ENCODE measurements around the gene SETD5.
"Not testable (repeated sequence)": the region's sequence is repeated elsewhere in the genome, so short reads cannot be mapped to it uniquely, and the experiment has no call there.

The SETD5 gene

DNA sequence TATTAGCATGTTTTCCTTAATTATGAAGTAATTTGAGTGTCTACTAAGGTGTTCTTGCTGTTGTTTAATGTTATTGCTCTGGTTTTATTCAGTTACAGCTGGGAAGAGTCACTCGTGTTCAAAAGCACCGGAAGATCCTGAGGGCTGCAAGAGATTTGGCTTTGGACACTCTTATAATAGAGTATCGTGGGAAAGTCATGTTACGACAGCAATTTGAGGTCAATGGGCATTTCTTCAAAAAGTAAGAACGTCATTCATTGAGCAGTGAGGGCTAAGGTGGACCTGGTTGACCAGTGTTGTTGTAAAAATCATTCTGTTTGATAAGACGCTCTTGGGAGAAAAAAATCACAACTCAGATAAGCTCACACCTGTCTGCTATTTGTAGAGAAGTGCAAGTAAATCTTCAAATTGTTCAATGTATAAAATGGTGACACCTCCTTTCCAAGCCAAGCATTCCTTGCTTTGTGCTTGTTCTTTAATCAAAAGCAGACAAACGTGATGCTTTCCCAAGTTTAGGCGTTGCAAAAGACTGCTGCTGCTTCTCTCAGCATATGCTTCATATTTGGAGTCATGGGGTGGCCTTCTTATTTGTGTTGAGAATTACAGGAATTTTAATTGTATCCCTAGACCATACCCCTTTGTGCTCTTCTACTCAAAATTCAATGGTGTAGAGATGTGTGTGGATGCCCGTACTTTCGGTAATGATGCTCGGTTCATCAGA, 44.2 kb downstream of the SETD5 start:
- in situ Hi-C loops (cut with MboI; ENCODE audit: low pct_unique_long_range_greater_than_20kb, low sequenced_read_pairs), result no loop called here
- DNase-seq, result no peak

DNA sequence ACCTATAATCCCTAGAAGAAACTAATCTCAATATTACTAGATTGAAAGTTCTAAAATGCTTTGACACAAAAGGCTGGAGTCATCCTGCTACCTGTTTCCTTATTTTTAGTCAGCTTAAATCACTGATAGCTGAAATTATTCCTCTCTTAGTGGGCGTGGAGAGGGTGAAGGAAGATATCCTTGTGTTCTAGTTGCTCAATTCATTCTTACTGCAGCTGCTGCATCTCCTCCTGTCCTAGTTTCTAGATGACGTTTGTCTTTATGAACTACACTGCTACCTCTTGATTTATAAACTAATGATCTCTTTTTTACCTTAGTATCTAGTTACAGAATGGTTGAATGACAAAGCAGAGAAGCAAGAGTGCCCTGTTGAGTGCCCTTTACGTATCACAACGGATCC, 50.7 kb downstream of the SETD5 start:
- no peak for DNase-seq
- in situ Hi-C loops (cut with MboI; ENCODE audit: low pct_unique_long_range_greater_than_20kb, low sequenced_read_pairs), result no loop called here

DNA sequence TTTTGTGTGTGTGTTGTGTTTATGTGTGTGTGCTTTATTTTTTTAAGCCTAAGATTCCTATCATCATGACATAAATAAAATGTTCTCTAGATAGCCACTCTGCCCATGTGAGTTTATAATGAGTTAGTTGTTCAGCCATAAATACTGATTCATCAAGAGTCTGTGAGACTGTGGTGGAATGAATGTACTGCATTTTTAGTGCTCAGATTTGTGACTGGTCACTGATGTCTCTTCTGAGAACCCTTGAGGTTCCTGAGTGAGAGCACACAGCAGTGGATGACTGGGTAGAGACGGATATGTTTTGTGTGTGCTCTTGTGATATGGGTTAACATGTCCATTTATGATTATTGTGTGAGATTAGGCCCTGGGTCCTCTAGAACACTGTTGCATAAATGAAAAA, 51.2 kb downstream of the SETD5 start:
- in situ Hi-C loops (cut with MboI; ENCODE audit: low pct_unique_long_range_greater_than_20kb, low sequenced_read_pairs), result no loop called here
- no peak for DNase-seq

DNA sequence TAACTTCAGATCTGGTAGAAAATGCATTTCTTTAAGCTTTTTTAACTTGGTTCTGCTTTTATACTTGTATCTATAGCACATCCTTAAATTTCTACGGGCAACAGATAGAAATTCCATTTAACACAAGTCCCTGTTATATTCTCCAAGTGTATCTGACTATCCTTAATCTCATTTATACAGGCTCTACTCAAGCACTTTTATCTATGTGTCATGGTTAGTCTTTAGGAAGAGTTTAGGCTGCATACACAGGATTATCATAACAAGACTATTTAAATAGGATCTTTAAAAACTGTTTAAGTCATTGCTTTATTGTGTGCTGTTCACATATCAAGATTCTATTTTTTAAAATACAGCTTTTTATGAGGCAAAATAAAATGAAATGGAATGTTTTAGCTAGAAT, 52.7 kb downstream of the SETD5 start:
- DNase-seq, result no peak
- in situ Hi-C loops (cut with MboI; ENCODE audit: low pct_unique_long_range_greater_than_20kb, low sequenced_read_pairs), result no loop called here

DNA sequence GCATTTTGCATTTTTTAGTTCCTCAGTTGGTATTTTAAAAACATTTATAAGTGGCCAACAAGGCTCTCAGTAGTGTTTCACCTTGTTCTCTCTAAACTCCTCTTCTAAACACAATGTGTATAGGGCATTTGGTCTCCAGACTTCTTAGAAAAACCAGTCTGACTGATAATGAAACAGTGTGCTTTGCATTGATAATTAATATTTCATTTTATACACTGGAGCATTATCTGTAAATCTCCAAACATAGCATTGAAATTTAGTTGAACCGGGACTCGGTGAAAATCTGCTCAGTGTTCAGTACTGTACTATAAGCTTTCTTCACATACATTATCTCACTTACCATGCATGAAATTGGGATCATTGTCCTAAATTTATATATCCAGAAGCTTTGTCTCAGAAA, 53.6 kb downstream of the SETD5 start:
- no peak for DNase-seq

DNA sequence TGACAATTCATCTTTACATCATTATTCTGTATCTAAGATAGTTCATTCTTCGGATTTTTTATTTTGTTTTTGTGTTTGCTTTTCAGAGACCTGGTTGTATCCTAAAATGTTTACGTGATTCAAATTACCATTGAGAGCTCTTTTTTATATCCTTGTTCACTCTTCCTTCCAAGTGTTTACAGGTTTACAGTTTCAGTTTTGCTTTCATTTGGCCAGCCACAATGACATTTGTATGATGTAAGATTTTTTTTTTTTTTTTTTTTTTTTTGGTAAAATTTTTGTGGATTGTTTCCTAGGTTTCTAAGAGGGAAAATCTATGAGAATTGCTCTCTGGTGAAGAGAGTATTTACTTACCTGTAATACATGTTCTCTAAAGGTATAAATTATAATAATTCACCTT, 55.0 kb downstream of the SETD5 start:
- in situ Hi-C loops (cut with MboI; ENCODE audit: low pct_unique_long_range_greater_than_20kb, low sequenced_read_pairs), result no loop called here
- DNase-seq, result no peak

More for the DNA sequence above, 53.6 kb downstream of the SETD5 start:
- in situ Hi-C loops (cut with MboI; ENCODE audit: low pct_unique_long_range_greater_than_20kb, low sequenced_read_pairs), result no loop called here

DNA sequence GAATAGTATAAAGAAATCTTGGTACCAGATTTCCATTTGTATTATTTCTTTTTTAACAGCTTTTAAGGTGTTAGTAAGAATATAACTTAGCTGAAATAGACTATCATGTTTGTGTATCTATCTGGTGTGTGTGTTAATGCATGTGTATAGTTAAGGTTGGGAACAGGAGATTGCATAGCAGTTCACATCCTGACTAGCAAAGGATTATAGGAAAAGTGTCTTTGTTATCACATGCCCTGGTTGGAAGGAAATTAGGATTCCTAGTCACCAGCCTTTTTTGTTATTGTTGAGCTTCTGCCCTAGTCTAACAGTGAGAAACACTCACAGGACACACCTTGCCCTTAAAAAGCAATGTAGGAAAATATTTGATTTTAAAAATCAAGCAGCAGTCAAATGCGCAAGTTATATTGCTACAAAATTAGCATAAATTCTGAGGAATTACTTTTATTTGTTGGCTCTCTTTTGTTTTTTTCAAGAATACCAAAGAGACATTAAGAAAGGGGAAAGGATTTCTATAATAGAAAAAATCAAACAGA, 58.2 kb downstream of the SETD5 start:
- in situ Hi-C loops (cut with MboI; ENCODE audit: low pct_unique_long_range_greater_than_20kb, low sequenced_read_pairs), result no loop called here
- DNase-seq, result no peak

DNA sequence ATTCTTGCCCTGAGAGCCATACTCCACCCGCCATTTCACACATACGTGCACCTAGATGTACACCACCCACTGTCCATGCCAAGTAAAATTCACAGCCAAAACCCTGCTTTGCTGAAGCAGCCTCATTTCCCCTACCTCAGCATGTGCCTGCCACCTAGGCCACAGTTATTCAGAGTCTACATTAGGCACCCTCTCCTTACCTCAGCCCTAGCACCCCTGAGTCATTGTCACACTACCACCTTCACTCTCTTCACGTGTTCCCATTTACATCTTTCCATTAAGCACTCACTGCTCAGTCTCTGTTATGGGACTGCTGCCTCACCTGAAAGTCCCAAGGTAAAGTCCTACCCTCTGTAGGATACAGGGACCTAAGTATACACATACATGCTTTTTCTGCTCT, 70.0 kb downstream of the SETD5 start:
- in situ Hi-C loops (cut with MboI; ENCODE audit: low pct_unique_long_range_greater_than_20kb, low sequenced_read_pairs), result no loop called here
- DNase-seq, result no peak

DNA sequence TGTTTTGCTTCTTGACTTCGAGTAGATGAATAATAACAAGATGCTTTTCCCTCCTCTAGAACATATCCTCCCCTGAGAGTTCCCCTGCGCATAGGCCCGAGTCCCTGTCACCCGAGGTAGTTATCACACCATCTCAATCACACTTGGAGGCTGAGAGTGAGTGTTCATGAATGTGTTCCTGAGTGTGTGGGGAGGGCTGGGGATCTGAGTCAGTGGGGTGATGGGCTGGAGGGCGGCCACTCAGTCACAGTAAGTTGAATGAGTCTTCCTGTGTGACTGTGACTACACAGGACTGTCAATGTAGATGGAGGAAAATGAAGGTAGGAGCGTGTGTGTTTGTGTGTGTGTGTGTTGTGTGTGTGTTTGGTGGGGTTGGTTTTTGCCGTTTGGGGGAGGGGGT, 71.0 kb downstream of the SETD5 start:
- no peak for DNase-seq
- in situ Hi-C loops (cut with MboI; ENCODE audit: low pct_unique_long_range_greater_than_20kb, low sequenced_read_pairs), result no loop called here

DNA sequence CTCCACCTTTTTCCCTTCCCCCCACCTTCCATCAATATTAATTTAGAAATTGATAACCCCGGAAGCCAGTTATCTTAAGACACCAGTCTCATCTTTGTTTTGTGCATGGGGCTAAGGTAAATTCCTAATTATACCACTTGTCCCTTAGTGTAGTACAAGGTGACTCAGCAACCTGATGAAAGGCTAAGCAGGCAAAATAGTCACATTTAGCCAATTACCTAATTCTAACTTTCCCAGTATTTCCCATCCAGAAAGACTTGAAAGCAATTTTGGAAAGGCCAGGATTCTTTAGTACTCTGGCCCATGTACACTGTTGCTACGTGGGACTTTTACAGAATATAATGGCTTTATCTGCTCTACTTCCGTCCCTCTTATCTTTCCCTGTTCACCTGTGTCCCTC, 72.6 kb downstream of the SETD5 start:
- DNase-seq, result no peak
- in situ Hi-C loops (cut with MboI; ENCODE audit: low pct_unique_long_range_greater_than_20kb, low sequenced_read_pairs), result no loop called here

DNA sequence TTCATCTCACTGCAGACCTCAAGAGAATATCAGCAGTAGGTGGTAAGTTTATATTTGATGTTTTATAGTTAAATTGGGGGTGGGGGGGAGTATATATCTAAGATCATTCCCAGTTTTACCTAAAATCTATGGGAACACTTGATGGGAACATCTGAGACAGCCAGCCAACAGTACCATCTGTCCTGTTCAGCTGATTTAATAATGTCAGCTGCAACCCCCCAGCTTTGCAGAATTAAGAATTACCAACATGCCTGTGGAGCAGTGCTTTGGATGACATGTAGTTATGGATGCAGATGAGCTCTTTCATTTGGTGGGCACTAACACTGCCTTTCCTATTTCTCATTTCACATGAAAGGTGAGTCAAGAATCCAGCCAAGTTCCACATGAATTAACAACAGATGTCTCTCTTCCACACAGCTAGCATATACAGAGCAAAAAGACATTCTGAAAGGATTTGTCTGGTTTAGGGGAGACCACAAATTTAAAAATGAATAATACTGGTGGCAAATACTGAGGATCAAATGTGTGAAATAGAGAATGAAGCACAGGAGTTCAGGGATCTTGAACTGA, 76.2 kb downstream of the SETD5 start:
- DNase-seq, result no peak
- in situ Hi-C loops (cut with MboI; ENCODE audit: low pct_unique_long_range_greater_than_20kb, low sequenced_read_pairs), result no loop called here

DNA sequence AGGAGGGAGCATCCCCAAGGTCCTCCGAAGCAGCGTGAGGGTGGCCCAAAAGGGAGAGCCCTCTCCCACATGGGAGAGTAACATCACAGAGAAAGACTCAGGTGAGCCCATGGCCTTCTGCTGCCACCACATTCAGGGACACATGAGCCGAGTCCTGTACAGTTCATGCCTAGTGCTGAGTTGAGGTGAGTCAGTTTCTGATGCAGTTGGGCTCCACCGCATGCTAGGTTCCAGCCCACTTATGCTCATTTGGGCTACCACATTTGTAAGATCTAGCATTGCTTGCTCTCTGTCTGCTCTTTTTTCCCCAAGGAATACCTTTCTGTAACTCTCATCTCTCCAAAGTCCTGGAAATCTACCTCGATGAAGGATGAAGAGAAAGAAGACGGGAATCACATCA, 77.1 kb downstream of the SETD5 start:
- in situ Hi-C loops (cut with MboI; ENCODE audit: low pct_unique_long_range_greater_than_20kb, low sequenced_read_pairs), result no loop called here
- DNase-seq, result no peak

DNA sequence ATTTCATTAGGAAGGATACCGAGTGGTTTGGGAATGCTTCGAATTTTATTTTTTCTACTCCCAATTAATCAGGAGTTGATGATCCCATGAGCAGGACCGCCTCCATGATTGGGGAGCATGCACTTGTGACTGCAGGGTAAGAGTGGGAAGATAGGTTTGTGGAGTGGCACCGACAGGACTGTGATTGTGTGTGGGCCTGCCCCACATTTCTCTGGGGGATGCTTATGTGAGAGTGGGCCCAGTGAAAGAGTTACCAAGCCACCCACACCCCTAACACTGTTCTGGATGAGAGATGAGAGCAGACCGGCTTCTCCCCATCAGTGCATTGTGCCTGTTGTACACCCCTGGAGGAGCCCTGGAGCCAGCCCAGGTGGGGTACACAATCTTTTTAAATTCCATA, 79.5 kb downstream of the SETD5 start:
- no peak for DNase-seq
- in situ Hi-C loops (cut with MboI; ENCODE audit: low pct_unique_long_range_greater_than_20kb, low sequenced_read_pairs), result no loop called here

DNA sequence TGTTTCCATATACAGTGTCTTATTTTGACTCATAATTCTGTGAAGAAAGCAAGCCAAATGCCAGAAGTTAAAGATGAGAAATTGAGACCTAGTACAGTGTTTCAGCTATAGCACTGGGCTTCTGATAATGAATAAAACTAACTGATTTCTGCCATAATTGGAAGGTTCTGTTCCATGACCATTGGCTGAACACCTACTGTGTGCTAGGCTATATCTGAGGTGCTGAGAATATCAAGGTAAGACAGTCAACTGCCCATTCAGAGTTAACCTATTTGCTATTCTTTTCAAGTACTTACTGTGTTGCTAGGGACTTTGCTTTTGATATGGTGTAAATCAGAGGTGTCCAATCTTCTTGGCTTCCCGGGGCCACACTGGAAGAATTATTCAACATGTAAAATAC, 82.8 kb downstream of the SETD5 start:
- in situ Hi-C loops (cut with MboI; ENCODE audit: low pct_unique_long_range_greater_than_20kb, low sequenced_read_pairs), result no loop called here
- no peak for DNase-seq

DNA sequence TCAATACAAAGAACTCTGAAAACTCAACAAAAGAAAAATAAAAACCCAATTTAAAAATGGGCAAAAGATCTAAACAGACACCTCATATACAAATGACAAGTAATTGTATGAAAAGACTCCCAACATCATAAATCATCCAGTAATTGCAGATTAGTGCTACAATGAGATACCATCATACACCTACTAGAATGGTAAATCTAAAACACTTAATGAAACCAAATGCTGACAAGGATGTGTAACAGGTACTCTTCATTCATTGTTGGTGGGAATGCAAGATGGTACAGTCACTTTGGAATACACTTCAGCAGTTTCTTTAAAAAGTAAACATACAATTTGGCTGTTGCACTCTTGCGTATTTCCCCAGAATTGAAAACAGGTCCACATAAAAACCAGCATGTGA, 87.8 kb downstream of the SETD5 start:
- in situ Hi-C loops (cut with MboI; ENCODE audit: low pct_unique_long_range_greater_than_20kb, low sequenced_read_pairs), result no loop called here
- no peak for DNase-seq

DNA sequence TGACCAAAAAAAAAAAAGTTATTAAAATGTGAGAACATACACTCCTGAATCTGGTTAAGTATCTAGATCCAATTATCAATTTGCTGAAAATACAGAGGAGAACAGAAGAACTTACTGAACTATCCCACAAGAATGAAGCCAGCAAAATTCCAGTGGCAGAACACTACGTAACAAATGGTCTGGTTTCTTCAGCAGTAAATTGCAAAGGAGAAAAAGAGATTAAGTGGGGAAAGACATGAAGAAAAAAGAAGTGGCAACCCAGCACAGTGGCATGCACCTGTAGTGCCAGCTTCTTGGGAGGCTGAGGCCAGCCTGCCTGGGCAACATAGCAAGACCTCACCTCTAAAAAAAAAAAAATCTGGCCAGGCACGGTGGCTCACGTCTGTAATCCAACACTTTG, 94.1 kb downstream of the SETD5 start:
- no peak for DNase-seq
- in situ Hi-C loops (cut with MboI; ENCODE audit: low pct_unique_long_range_greater_than_20kb, low sequenced_read_pairs), result no loop called here

DNA sequence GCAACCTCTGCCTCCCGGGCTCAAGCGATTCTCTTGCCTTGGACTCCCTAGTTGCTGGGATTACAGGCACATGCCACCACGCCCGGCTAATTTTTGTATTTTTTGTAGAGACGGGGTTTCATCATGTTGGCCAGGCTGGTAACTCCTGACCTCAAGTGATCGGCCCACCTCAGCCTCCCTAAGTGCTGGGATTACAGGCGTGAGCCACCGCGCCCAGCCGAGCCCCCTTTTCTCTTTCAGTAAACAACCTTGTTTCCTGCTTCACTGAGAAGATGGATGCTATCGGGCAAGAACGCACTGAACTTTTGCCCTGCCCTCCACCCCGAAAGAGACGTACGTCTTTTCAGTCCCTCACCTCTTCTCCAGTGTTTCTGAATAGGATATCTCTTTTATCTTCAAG, 96.6 kb downstream of the SETD5 start:
- DNase-seq; in situ Hi-C loops (cut with MboI; ENCODE audit: low pct_unique_long_range_greater_than_20kb, low sequenced_read_pairs): not testable (repeated sequence)

DNA sequence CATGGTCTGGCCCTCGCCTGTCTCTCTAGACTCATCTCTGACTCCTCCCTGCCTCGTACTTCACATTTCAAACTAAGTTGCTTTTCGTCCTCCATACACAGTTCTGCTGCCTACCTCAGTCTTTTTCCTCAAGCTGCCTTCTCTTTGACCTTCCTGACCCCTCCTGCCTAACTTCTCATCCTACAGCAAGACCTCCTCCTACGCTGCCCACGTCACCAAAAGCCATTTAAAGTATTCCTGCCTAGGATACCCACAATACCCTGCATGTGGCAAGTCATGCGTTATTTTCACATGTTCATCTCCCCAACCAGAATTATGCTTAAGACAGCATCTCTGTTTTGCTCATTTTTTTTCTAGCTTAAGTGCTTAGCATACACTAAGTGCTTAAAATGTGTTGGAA, 99.5 kb downstream of the SETD5 start:
- DNase-seq, result no peak
- in situ Hi-C loops (cut with MboI; ENCODE audit: low pct_unique_long_range_greater_than_20kb, low sequenced_read_pairs), result no loop called here

DNA sequence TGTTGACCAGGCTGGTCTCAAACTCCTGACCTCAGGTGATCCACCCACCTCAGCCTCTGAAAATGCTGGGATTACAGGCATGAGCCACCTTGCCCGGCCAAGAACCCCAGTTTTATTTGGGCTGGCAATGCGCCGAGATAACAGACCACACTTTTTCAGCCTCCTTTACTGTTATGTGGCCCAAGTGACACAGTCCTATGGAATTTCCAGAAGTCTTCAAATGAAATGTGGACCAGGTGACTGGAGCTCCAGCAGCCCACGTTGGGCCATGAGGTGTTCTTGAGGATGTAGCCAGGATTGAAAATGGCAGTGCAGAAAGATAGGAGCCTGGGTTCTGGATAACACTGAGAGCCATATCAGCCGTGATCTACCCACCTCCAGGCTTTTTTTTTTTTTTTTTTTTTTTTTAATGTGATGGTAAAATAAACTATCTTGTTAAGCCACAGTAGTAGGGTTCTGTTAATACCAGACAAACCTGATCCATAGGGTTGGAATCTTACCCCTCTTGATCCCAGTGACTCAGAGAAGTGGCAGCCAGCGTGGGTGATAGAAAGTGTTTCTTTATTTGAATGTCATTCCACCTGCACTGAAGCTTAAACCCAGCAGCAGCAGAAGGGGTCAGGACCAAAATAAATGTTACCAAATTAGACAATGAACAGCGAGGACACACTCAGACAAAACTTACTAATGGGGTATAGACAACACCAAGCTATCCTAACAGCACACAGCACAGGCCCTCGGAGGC, 100.6 kb downstream of the SETD5 start:
- in situ Hi-C loops (cut with MboI; ENCODE audit: low pct_unique_long_range_greater_than_20kb, low sequenced_read_pairs), result no loop called here
- no peak for DNase-seq

DNA sequence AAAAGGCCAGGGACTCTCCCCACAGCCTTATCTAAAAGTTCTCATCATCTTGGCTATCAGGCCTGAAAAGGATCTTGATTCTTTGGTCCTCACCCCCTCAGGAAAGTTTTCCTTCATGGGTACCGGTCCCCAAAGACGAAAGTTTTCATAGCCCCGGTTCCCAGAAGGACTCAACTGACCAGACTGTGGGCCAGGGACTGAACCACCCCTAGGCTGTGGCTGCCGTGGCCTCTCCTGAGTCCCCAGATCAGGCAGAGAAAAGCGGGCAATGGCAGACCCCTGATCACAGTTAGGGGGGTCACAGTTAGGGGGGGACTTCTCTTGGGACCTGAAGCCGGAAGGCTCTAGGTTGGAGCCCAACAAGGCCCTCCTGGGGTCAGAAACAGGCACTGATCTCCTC, 101.4 kb downstream of the SETD5 start:
- in situ Hi-C loops (cut with MboI; ENCODE audit: low pct_unique_long_range_greater_than_20kb, low sequenced_read_pairs), result no loop called here
- DNase-seq, result no peak
